ENCODE results near the gene NINL. TPM values are rescaled to one million over a fixed set of nuclear protein-coding genes. Genes with fewer than 3 reads are reported as not detected.

Gene NINL
- total and polyA plus RNA-seq, 7 donors = 2.4 to 19.9 (median 9.6) TPM

DNA sequence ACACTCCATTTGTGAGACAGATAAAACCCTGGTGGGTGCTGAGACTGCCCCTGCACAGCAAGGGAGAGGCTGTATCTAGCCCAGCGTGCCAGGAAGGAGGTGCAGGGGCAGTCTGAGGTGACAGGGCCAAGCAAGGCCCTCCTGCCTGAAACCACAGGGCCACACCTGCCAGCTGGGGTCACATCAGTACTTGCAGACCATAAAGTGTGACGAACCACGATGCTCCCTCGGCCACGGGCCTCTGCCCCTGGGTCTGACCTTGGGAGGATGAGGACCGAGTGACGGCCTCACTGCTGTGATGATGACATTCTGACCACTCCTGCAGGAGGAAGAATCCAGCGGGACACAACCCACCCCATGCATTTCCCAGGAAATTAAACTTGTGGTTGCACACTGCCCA lies 75.1 kb downstream of the NINL start:
- Histone ChIP-seq H3K27ac (no peak overlapping the region), H3K4me3 (no peak overlapping the region), H3K4me1 (peaks cover 0 to 11% (median 8%) of the 10 kb centered on the region in 4 donors), H3K27me3 (no peaks in the 10 kb centered on the region), H3K36me3 (peaks cover 16 to 69% (median 25%) of the 10 kb centered on the region in 4 donors), H3K9me3 (peaks cover 0 to 14% (median 5%) of the 10 kb centered on the region in 4 donors)
- intact Hi-C loops (cut with DNase I) = no loop called here
- TF ChIP-seq POLR2A (IDR thresholded peaks at IDR 0.05) (no peak), EP300 (IDR thresholded peaks at IDR 0.05) (no peak), POLR2AphosphoS5 (IDR thresholded peaks at IDR 0.05) (no peak)
- TF ChIP-seq, protein P1, sequence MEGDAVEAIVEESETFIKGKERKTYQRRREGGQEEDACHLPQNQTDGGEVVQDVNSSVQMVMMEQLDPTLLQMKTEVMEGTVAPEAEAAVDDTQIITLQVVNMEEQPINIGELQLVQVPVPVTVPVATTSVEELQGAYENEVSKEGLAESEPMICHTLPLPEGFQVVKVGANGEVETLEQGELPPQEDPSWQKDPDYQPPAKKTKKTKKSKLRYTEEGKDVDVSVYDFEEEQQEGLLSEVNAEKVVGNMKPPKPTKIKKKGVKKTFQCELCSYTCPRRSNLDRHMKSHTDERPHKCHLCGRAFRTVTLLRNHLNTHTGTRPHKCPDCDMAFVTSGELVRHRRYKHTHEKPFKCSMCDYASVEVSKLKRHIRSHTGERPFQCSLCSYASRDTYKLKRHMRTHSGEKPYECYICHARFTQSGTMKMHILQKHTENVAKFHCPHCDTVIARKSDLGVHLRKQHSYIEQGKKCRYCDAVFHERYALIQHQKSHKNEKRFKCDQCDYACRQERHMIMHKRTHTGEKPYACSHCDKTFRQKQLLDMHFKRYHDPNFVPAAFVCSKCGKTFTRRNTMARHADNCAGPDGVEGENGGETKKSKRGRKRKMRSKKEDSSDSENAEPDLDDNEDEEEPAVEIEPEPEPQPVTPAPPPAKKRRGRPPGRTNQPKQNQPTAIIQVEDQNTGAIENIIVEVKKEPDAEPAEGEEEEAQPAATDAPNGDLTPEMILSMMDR (IDR thresholded peaks at IDR 0.05) = no peak
- WGBS, 2 donors = 88 to 95% methylated on average over 8 of the region's 8 CpGs
- no peak for DNase-seq

DNA sequence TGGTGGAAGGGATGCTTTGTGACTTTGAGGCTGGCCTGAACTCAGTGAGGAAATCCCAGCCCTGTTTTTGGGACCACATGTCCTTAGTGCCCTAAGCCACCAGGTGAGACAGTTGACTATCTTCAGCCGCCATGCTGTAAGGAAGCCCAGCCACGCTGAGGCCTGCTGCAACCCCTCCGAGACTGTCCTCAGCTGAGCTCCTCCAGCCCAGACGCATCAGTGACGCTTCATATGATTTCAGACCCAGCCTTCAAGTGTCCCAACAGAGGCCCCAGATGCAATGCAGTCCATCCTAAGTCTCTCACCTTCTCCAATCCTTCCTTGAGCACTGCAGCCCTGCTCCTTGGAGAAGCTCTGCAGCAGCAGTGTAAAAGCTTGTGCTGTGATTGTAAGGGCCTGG lies 76.2 kb downstream of the NINL start:
- Histone ChIP-seq H3K36me3 (peaks cover 16 to 69% (median 27%) of the 10 kb centered on the region in 4 donors), H3K27me3 (no peaks in the 10 kb centered on the region), H3K4me3 (no peak overlapping the region), H3K4me1 (peaks cover 0 to 11% (median 8%) of the 10 kb centered on the region in 4 donors), H3K27ac (no peak overlapping the region), H3K9me3 (peaks cover 0 to 5% (median 0%) of the 10 kb centered on the region in 4 donors)
- intact Hi-C loops (cut with DNase I) = no loop called here
- DNase-seq = no peak
- WGBS, 2 donors = 97 to 98% methylated on average over 5 of the region's 5 CpGs
- TF ChIP-seq, protein P1 (IDR thresholded peaks at IDR 0.05) = no peak
- TF ChIP-seq POLR2A (IDR thresholded peaks at IDR 0.05) (no peak), POLR2AphosphoS5 (IDR thresholded peaks at IDR 0.05) (no peak), EP300 (IDR thresholded peaks at IDR 0.05) (no peak)

DNA sequence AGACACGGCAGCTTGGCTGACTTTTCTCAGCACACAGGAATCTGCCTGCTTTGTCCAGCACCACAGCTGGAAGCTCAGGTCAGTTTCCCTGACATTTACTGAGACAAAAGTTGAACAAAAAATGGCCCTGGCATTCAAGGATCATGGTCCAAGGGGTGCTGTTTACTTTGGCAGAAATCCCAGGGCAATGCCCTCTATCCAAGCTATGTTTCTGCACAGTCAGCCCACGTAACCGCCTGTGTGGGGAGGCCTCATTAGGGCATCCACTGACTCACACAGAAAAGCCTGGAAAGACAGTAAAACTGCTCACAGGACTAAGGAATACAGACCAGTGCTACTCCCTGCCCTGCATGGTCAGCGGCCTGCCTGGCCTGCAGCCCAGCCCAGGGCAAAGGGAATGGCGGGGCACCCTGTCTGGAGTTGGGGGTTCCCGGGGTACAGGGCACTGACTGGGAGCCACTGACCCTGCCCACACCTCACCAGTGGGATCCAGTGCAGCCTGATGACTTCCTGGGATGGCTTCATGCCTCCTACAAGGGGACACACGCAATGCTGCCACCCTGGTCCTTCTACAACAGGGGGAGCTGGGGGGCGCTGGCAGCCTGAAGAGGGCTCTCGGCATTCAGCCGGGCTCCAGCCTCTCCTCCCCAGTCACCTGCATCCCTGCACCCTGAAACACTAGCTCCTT lies 77.1 kb downstream of the NINL start:
- no peak for DNase-seq
- Histone ChIP-seq H3K27me3 (no peaks in the 10 kb centered on the region), H3K4me1 (peaks cover 0 to 11% (median 8%) of the 10 kb centered on the region in 4 donors), H3K36me3 (peaks cover 16 to 72% (median 32%) of the 10 kb centered on the region in 4 donors), H3K4me3 (no peak overlapping the region), H3K9me3 (peaks cover 0 to under 1% (median 0%) of the 10 kb centered on the region in 4 donors), H3K27ac (peak overlapping the region; percentile 8 to 66 (median 34))
- intact Hi-C loops (cut with DNase I) = no loop called here
- 59 to 82% methylated on average over 10 of the region's 10 CpGs for WGBS, 2 donors
- TF ChIP-seq POLR2AphosphoS5 (IDR thresholded peaks at IDR 0.05) (no peak), POLR2A (IDR thresholded peaks at IDR 0.05) (no peak), EP300 (IDR thresholded peaks at IDR 0.05) (no peak)
- TF ChIP-seq, protein P1 (IDR thresholded peaks at IDR 0.05) = no peak

DNA sequence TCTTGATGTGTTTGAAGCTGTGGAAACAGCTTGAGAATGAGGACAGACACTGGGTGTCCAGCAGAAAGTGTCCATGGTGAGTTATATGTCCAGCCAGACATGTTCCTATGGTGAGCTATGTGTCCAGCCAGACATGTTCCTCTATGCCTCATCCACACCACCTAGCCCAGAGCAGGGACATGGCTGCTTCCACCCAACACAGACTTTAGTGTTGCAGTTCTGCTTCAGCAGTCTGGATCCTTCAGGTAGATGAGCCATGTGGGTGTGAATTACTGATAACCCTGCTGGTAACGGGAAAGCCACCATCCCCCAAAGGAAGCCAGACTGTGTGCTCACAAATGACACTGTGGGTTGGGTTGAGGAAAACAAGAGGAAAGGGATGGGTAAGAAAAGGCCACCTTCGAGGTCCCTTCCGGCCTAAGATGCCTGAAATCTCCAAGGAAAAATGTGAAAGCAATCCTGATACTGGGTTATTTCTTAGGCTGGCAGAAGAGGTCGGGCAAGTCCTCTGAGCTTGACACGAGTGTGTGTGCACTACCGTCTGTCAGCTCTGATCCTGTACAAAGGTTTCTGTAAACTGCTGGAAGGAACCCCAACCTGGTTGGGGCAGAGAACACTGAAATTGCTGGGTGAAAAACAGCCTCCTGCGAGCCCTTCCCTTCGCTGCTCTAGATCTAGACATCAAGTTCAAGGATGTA lies 77.8 kb downstream of the NINL start:
- Histone ChIP-seq H3K4me3 (no peak overlapping the region), H3K4me1 (peaks cover 0 to 11% (median 8%) of the 10 kb centered on the region in 4 donors), H3K9me3 (no peaks in the 10 kb centered on the region), H3K27ac (peak overlapping the region in 3 of 4 donors; percentile 8 to 66 (median 51)), H3K36me3 (peaks cover 16 to 75% (median 29%) of the 10 kb centered on the region in 4 donors), H3K27me3 (no peaks in the 10 kb centered on the region)
- 32 to 70% methylated on average over 8 of the region's 8 CpGs for WGBS, 2 donors
- intact Hi-C loops (cut with DNase I) = no loop called here
- TF ChIP-seq POLR2AphosphoS5 (IDR thresholded peaks at IDR 0.05) = no peak
- TF ChIP-seq EP300 (IDR thresholded peaks at IDR 0.05) = no peak
- TF ChIP-seq, protein P1 (IDR thresholded peaks at IDR 0.05) = no peak
- TF ChIP-seq POLR2A (IDR thresholded peaks at IDR 0.05) = no peak
- no peak for DNase-seq
